Left lobe of liver (tissue), 2 donors: ENCODE results near the gene SASS6. TPM values are rescaled to one million over a fixed set of nuclear protein-coding genes. Genes with fewer than 3 reads are reported as not detected.

ENCODE experiments used
- ATAC-seq: fragments of 200-7000 bp; cut with Tn5 transposase; one replicate; pipeline ENCODE4 v1.9.1; 2020; ENCODE audit warnings: mild to moderate bottlenecking, moderate library complexity
- DNase-seq: peaks from one replicate; pipeline ENCODE4 v3.0.0-alpha.2; 2020; ENCODE audit warnings: low spot score
- total RNA-seq: library from RNA; stranded (reverse); gene quantifications from one replicate; pipeline ENCODE4 v1.2.1, GENCODE V29; 2021
- donor health status: DM: no; HTN: no; CAD: no; lungs with moderate emphysema.
- donor health status: DM: no; HTN: yes; CAD: no.

SASS6 gene
- total RNA-seq, 1 donor from 2014 or later = 0.88 TPM

DNA sequence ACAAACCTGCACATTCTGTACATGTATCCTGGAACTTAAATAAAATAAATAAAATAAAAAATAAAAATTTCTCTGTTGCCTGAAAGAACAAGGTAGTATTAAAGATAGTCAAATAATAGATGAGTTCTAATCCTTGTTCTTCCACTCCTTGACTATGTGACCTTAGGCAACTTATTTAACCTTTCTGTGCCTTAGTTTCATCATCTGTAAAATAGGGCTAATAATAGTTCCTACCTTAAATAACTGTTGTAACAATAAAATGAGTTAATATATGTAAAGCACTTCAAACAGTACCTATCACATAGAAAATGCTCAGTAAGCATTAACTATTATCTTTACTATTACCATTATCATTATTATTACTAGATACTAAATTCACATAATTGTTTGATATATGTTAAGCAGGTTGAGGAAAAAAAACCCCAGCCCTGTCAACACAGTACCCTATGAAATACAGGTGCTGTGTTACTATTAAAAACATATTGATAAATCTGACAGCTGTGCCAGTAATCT lies 23.1 kb downstream of the SASS6 start:
- no peak for ATAC-seq

DNA sequence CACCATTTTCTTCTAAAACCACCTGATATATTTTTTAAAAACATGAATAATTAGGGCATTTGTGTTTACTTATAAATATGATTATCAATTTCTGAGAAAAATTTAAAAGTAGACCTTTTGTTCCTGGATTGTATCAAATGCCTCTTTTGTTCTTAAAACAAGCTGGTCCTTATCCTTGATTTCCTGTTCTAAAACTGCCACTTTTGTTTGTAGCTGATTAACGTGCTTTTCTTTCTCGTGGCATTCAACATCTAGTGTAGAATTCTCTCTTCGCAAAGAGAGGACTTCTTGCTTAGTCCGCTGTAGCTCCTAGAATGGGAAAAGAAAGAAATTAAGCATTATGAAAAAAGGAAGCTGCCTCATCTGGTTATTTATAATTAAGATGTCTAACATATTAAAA lies 25.0 kb downstream of the SASS6 start:
- DNase-seq = no peak
- no peak for ATAC-seq

More for the DNA sequence above, 23.1 kb downstream of the SASS6 start:
- DNase-seq = no peak

DNA sequence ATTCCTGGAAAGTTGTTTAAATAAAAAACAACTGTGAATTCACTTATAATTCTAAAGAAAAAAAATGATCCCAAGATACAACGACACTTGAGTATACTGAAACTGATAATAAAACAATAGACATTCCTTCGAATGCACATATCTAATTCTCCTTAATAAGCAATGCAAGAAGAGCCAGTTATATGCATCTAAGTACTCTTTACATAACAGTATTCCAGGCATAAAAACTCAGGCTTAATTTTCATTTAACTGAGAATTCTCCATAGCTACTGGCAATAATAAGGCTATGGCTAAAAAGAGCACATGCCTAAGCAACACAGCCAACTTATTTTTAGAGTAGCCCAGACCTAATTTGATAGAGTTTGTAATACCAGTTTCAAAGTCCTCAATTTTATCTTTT lies 31.2 kb downstream of the SASS6 start:
- no peak for DNase-seq
- ATAC-seq = no peak

- DNase-seq (no peak), ATAC-seq (no peak)
These were observed 32.5 kb downstream of the SASS6 start for GRCh38 chr1:100100202-100100601.

DNA sequence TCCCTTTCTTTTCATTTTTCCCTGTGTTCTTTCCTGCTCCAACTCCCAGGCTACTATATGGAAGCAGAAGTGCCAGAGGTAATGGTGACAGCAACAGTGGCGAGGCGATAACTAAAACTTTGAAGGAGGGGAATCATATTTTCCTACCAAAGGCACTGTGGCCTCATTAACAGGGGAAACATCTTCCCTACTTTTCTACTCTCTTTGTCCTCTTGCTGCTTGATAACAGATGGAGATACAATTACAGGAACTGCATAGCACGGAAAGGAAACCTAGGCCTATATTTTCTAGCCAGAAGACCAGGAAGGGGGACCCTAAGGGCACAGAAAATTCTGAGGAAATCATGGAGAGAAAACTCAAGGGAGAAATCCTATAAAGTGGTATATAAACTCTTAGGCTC lies 42.3 kb downstream of the SASS6 start:
- ATAC-seq = no peak
- DNase-seq = no peak

GRCh38 chr1:100089082-100089481 lies 43.6 kb downstream of the SASS6 start:
- no peak for DNase-seq

GRCh38 chr1:100087396-100087795 lies 45.3 kb downstream of the SASS6 start:
- ATAC-seq (no peak), DNase-seq (no peak)

More at GRCh38 chr1:100089082-100089481, 43.6 kb downstream of the SASS6 start:
- no peak for ATAC-seq

DNA sequence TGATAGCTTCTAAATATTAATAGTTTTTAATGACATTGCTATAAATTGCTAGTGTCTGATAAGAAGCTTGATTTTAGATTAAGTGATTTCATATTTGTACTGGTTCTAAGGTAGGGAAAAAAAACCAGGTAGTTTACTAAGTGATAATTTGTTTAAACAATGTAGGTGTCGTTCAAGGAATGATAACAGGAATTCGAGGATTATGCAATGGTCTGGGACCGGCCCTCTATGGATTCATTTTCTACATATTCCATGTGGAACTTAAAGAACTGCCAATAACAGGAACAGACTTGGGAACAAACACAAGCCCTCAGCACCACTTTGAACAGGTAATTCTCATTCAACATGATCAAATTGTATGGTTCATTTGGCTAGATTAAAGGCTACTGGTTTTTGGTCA lies 52.4 kb downstream of the SASS6 start:
- no peak for ATAC-seq

DNA sequence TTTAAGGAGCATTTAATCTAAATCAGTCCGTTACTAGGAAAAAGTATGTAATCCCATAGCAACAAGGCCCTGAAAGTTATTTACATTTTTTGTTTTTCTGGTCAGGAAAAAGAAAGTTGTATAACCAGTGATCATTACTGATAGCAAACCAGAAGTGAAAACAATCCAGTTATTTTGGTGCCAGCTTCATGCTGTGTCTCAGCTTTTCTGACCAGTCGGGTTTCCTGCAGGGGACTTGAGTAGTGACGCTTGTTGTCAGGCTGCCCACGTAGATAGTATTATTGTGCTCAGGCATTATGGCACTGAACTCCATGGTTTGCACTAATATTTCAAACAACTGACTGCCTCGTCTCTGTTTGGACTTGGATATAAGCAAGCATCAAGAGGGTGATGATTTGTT lies 55.2 kb downstream of the SASS6 start:
- no peak for ATAC-seq
- DNase-seq = no peak

More for the DNA sequence above, 52.4 kb downstream of the SASS6 start:
- no peak for DNase-seq

GRCh38 chr1:100076744-100077143 lies 56.0 kb downstream of the SASS6 start:
- ATAC-seq = no peak
- DNase-seq = no peak

DNA sequence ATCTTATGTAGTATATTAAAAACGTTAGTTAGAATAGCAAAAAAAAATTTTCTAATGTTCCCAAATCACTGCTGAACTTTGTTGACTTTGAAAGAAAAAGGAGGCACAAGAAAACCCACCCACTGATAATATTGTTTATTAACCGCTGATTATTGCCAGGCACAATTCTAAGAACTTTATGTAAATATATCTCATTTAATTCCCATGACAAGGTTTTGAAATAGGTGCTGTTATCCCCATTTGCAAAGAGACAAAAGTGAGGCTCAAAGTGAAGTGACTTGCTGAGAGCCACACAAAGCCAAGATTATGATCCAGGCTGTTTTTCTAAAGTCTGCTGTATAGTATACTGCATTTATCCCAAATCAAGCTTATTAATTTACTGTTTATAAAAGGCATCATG lies 56.4 kb downstream of the SASS6 start:
- DNase-seq (no peak), ATAC-seq (no peak)

GRCh38 chr1:100075773-100076172 lies 57.0 kb downstream of the SASS6 start:
- no peak for ATAC-seq

GRCh38 chr1:100074604-100075395 lies 57.9 kb downstream of the SASS6 start:
- no peak for DNase-seq

More at GRCh38 chr1:100075773-100076172, 57.0 kb downstream of the SASS6 start:
- DNase-seq = no peak

GRCh38 chr1:100073531-100073930 lies 59.2 kb downstream of the SASS6 start:
- DNase-seq = no peak
- ATAC-seq = no peak

More at GRCh38 chr1:100074604-100075395, 57.9 kb downstream of the SASS6 start:
- no peak for ATAC-seq

DNA sequence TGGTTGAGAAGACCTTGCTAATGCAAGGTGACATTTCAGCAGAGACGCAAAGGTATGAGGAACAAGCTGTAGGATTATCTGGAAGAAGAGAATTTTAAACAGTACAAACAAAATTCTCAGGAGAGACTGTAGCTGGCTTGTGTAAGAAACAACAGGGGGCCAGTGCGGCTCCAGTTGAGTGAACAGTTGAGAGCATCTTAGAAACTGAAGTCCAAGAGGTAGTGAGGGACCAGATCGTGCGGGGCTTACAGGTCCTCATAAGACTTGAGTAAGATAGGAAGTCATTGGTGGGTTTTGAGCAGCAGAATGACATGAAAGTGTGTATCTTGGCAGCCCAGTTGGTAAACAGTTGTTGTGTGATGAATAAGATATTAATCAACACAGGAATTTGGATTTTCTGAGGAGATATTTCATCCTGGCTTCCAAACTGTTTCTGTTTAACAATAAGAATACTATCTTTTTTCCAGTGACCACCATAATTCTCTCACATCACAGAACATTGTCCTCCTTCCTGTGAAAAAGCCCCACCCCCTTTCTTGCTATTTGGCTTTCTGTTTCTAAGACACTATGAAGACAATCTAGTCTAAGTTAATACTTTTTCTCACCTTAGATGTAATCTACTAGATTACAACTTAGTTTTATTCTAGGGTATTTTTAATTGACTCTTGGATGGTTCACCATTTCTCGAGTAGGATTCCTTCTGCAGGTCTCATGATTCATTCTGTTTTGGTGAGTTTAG lies 62.4 kb downstream of the SASS6 start:
- ATAC-seq = no peak
- no peak for DNase-seq

GRCh38 chr1:100065969-100066227 lies 66.8 kb downstream of the SASS6 start:
- ATAC-seq (no peak), DNase-seq (no peak)

GRCh38 chr1:100065183-100065968 lies 67.4 kb downstream of the SASS6 start:
- DNase-seq = no peak
- ATAC-seq = peak; percentile 75

- ATAC-seq (no peak), DNase-seq (no peak)
These were observed 71.0 kb downstream of the SASS6 start for GRCh38 chr1:100061681-100062080.

DNA sequence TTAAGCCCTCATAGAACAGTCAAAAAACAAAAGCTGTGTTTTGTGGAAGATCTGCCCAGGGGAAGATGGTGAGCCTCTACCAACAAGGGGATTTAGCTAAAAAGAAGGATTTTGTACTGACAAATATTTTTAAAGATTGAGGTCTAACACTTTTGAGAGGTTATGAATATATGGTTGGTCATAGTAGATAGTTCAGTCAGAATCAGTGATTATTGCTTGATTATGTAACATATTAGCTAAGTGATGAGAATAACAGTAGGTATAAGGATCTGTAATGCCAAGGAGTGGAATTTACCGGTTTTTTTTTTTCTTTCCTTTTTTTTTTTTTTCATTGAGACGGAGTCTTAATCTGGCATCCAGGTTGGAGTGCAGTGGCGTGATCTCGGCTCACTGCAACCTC lies 79.0 kb downstream of the SASS6 start:
- DNase-seq (no peak), ATAC-seq (no peak)

DNA sequence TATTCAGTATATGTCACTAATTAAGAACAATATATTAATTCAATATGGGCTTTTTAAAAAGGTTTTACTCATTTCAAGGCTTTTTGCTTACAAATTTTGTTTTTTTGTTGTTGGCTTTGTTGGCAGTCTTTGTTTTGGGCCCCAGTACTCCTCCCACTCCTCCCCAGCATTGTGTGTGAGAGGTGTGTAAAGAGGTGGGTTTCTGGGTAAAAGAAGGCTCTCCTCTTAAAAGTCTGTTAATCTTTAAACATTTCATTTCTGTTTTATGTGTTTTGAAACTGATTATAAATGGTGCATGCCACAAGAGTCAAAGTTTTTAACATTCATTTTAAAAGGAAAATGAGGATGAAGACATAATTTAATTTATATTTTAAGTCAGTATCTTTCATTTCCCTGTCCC lies 79.6 kb downstream of the SASS6 start:
- ATAC-seq (no peak), DNase-seq (no peak)

- no peak for ATAC-seq
- no peak for DNase-seq
These were observed 80.8 kb downstream of the SASS6 start for GRCh38 chr1:100051893-100052292.
